DMS53 treated with DMSO at 0.1 percent for 48 hours (cell line): Measurements from ENCODE around the gene RBP3.

Experiments
- DNase-seq: peaks from one replicate; lab custom pipeline; 2025; ENCODE audit not compliant: unreplicated experiment; lab: John Stamatoyannopoulos, UW

RBP3 gene

DNA sequence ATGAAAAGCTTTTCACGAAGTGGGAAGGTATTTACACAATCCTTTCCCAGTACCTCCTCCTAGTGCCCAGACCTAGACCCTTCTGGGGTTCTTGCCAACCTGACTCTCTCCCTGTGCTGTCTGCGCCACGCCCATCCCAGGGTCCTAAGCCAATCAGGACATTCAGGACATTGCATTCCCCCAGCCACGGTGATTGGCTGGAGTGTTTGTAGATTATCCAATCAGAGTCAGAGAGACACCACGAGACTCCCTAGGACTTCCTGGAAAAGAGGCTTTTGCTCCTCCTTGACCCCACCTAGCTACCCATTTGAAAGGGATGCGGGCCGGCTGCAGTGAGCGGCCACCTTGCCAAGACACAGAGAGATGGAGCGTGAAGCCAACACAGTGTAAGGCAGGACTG lies 29.5 kb upstream of the RBP3 start:
- DNase-seq = no peak

GRCh38 chr10:47319784-47320183 lies 28.4 kb upstream of the RBP3 start:
- DNase-seq = no peak

DNA sequence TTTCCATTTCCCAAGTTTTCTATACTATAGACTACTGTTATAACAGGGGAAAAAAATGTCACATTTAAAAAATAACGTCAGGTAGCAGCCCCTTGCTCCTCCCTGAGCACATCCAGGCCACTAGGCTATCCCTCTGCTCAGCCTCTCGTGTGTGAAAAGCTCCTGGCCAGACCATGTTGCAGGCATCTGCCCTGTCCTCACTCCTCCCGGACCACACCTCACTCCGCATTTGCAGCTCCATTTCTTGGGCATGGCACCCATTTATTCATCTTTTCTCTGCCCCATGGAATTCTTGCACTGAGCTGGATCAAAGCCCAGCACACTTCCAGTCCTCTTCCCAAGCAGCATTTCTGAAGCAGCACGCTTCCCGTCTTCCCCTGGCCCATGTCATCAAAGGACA lies 27.4 kb upstream of the RBP3 start:
- no peak for DNase-seq

GRCh38 chr10:47321521-47322195 lies 26.5 kb upstream of the RBP3 start:
- DNase-seq = no peak

DNA sequence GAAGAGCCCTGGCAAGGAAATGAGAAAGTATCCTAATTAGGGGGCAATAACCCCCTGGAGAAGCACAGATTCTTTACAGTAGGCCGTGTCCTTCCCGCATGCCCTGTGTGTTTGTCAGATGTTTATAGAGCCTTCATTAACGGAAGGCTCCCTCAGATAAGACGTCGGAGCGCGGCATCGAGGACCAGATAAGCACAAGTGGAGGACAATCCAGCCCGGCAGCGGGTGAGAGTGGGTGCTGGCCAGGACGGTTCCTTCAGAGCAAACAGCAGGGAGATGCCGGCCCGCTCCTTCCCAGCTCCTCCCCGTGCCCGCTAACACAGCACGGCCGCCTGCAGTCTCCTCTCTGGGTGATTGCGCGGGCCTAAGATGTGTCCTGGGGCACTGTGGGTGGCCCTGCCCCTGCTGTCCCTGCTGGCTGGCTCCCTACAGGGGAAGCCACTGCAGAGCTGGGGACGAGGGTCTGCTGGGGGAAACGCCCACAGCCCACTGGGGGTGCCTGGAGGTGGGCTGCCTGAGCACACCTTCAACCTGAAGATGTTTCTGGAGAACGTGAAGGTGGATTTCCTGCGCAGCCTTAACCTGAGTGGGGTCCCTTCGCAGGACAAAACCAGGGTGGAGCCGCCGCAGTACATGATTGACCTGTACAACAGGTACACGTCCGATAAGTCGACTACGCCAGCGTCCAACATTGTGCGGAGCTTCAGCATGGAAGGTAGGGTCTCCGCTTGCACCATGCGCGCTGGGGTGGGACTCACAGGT lies 25.7 kb upstream of the RBP3 start, which contains the start of gene GDF2:
Gene GDF2, plus strand, starts transcription at position 155 of the 762 bp plus-strand sequence. Its CDS starts 215 bp downstream, at position 370.
- DNase-seq = no peak

- DNase-seq = no peak
Observed at GRCh38 chr10:47323087-47323486, 25.1 kb upstream of the RBP3 start.

DNA sequence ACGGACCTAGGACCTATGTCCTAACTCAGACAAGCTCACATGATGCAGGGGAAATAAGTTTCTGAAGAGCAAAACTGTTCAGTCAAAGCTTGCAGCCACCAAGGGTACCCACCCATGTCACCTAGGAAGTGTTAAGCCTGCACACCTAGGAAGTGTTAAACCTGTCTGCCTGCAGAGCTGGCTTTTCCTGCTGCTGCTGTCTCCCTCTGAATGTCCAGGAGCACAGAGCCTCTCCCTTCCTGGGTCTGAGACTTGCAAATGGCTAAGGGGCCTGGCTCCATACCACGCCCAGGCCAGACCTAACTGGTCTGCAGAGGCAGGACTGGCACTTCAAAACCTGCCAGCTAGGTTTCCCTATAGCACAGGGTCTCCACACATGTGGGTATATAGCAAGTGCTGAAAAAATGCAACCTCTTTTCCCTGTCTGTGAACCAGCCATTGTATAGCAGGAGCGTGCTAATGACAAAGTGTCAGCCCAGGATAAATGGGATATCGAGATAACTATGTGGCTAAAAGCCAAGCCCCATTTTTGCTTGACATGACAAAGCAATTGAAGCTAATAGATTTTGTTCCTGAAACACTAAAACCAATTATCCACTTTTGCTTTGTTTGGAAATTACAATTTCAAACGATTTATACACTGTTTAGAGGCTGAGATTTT lies 24.4 kb upstream of the RBP3 start:
- no peak for DNase-seq

GRCh38 chr10:47325303-47326291 lies 22.6 kb upstream of the RBP3 start:
- DNase-seq = no peak

DNA sequence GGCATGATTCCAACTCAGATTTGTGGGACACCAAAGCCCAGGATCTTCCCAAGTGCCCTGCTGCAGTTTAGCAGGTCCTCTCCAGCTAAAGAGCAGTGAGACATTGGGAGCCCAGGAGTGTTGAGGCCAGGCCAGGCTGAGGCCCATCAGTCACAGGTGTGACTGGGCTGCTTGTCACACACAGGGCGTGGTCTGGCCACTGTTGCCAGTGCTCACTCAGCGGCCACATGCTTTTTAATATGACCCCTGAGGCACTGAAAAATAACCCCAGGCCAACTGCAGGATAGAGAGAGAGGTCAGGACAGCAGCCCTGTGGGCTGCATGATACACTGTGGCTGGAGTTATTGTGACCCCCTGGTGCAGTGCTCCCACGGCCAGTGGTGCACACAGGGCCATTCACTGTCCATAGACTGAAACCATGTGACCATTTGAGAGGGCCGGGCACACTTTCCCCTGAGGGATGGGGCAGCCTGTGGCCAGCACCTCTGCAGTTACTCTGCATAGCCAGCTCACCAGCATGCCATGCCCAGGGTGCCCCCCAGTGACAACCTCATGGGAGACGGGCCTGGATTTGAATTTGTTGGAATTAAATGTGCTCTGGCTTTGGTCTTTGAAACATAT lies 21.7 kb upstream of the RBP3 start:
- no peak for DNase-seq

DNA sequence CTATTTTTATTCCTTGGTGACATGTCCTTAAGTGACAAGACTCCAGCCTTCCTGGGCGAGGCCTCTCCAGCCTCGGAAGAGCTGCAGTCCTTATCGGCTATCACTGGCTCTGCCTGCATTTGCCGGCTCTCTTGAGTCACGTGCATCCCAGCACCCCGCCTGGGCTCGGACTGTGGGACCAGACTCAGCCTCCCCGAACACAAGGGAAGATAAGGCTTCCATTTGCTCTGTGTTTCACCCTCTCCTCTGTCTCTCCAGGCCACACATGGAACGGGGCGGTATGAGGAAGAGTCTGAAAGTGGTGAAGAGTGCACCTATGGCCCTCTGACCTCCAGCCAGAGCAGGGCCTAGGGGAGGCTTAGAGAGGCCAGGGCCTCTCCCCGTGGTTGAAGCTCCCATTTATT lies 21.2 kb upstream of the RBP3 start:
- DNase-seq = no peak

DNA sequence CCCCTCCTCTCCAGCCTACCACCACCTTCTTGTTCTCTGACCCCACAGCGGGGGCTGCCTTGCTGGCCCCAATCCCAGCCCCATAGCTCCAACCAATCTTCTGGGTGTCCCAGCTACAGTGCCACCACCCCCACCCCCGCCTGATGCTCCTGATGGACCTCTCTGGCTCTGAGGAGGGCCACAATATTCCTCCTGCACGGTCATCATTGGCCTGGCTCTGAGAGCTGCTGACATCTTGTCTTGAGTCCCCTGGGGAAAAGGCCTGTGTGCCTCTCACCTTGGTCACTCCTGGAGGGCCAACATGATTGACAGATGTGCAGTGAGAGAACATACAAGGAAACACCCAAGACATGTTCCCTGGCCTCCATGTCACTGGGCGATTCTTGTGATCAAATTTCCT lies 18.3 kb upstream of the RBP3 start:
- DNase-seq = no peak

GRCh38 chr10:47330366-47330765 lies 17.8 kb upstream of the RBP3 start:
- DNase-seq = no peak

GRCh38 chr10:47330804-47331203 lies 17.4 kb upstream of the RBP3 start:
- DNase-seq = no peak

GRCh38 chr10:47331491-47331890 lies 16.7 kb upstream of the RBP3 start:
- DNase-seq = no peak

- DNase-seq = no peak
Observed at GRCh38 chr10:47331954-47332353, 16.2 kb upstream of the RBP3 start.

DNA sequence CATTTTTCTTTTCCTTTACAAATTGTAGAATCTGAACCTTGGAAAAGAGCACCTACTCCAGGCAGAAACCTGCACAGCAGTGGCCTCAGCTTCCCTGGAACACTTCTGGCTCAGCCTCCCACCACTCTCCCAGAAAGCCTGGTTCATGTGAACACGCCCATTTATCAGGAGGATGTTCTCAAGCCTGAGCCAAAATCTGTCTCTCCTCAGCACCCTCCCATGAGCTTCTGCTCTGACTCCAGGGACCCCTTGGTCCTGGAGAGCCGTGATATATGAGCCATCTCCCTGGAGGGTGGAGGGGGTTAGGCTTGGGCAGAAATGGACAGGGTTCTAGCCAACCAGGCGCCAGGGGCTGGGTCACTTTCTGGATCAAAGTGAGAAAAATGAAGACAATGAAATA lies 15.8 kb upstream of the RBP3 start:
- DNase-seq = no peak

DNA sequence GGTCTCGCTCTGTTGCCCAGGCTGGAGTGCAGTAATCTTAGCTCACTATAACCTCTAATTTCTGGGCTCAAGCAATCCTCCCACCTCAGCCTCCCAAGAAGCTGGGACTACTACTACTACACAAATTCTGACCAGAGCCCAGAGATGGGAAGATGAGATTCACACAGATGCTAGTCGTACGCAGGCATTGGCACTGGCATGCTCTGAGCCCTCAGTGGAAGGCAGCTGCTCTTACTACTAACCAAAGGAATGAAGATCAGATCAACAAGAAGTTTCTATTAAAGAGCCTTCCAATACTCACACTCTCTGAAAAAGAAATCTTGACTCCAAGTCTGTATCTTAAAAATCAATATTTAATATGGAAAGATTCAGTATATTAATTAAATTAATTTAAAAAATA lies 15.2 kb upstream of the RBP3 start:
- no peak for DNase-seq

DNA sequence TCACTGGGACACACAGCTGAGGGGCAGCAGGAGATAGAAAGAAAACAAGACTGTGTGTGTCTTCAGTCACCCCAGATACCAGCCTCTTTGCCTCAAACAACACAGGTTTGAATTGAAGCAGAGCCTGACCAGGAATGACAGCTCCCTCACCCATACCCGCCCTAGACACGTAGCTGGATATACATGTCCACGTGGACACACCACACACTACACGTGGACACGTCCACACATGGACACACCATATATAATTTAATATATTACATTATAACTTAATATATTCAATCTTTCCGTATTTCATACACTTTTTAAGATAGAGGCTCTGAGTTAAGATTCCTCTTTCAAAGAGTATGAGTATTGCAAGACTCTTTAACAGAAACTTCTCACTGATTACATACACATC lies 14.6 kb upstream of the RBP3 start:
- DNase-seq = no peak

DNA sequence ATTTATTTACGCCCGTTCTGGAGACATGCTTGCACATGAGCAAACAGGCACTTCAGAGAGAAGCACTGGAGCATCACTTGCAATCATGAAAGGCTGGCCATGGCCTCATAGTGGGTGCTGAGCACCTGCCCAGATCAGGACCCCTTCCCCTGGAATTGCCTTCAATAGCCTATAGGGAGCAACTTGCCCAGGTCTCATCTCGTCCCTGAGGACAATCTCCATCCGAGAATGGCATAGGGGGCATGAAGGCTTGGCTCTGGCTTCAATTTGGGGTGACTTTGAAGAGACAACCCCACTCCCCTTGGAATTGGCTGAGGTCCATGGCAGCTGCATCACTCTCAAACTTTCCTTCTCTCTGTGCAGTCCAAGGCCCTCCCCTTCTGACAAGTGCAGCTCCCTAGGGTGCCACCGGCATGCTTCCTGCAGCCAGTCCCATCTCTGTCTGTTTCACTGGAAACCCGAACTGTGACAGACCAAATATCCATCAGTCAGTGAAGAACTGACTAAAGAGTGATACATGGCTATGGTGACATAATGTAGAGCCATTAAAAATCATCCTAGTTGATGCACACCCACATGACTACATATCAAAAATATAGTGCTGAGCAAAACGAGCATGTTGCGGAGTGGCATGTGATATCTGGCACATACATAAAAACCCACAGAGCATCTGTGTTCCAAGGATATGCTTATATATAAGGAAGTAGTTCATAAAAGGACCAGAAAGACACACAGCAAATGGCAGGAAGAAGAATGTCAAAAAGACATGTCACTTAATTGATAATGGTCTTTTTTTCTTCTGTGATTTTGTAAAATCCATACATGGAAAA lies 13.5 kb upstream of the RBP3 start:
- DNase-seq = no peak

GRCh38 chr10:47335906-47336305 lies 12.3 kb upstream of the RBP3 start:
- no peak for DNase-seq
